Dermis microvascular lymphatic vessel endothelial cell (primary cell): ENCODE results near the gene MAD1L1. TPM values are rescaled to one million over a fixed set of nuclear protein-coding genes. Genes with fewer than 3 reads are reported as not detected.

ENCODE experiments used
- DNase-seq, 2 donors: peaks; one replicate each; pipeline versions ENCODE4 v3.0.0 to v3.0.0-alpha.2; 2010; ENCODE audit warnings: low read depth in 2 of 2
- total RNA-seq: library from RNA; depleted of rRNA; stranded (reverse); fragments of >200 nt; gene quantifications from 2 replicates; pipeline ENCODE4 v1.2.1, GENCODE V29; 2014

MAD1L1 gene
- total RNA-seq, 1 donor from 2014 or later, result 41.1 TPM

DNA sequence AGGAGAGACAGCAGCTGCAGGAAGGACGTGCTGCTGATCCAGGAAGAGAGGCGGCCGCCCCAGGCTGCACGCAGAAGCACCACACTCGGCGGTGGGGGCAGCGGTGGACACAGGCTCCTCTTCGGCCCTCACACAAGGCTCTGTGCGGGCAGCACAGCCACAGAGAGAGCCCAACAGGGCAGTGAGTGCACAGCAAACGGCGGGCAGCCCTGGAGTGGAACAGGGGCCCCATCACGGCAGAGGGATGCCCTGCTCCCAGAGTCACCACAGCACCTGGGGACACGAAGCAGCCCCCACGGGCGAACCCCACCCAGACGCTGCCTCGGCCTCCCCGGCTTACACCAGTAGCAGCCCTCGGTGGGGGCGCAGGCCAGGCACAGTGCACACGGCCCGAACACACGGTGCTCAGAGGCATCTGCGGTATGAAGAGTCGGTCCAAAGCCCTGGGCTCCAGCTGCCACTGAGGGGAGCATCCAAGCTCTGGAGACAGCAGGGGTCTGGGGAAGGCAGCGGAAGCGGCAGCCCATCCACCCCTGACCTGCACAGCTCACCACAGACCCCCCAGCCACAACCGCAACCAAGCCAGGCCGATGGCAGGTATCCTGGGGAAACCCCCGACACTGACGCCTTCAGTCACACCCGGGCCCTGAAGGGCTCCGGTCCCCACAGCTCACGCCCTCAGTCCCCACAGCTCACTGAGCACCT, 26.1 kb upstream of the MAD1L1 start:
- no peak for DNase-seq

- no peak for DNase-seq
Observed at GRCh38 chr7:2257651-2258050, 24.9 kb upstream of the MAD1L1 start.

GRCh38 chr7:2257046-2257551, 24.4 kb upstream of the MAD1L1 start:
- no peak for DNase-seq

DNA sequence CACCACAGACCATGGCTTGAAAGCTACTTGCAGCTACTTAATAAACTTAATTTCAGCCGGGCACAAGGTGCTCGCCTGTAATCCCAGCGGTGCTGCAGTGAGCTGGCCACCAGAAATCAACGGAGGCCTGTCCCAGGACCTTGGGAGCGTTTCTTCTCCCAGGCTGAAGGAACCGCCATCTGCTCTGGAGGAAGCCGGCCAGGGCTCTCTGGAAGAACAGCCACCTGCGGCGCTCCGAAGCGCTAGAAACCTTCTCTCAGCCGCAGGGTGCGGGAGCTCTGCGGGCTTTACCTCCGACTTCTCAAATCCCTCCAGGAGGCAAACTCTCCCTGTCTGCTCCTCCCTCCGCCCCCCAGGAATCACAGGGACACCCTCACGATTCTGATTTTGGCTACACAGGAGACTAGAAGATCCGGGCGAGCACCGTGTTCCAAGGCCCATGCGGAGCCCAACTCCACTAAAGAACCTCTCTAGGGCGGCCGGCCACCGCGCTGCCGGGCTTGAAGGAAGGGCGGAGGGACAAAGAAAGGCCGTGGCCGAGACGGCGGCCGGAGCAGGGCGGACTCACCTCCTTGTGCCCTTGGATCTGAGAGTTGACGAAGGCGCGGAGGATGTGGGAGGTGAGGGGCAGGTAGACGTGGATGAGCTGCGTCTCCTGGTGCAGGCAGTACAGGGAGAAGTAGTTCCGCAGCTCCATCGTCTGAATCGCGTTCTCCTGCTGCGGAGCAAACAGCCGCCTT, 23.7 kb upstream of the MAD1L1 start:
- no peak for DNase-seq

DNA sequence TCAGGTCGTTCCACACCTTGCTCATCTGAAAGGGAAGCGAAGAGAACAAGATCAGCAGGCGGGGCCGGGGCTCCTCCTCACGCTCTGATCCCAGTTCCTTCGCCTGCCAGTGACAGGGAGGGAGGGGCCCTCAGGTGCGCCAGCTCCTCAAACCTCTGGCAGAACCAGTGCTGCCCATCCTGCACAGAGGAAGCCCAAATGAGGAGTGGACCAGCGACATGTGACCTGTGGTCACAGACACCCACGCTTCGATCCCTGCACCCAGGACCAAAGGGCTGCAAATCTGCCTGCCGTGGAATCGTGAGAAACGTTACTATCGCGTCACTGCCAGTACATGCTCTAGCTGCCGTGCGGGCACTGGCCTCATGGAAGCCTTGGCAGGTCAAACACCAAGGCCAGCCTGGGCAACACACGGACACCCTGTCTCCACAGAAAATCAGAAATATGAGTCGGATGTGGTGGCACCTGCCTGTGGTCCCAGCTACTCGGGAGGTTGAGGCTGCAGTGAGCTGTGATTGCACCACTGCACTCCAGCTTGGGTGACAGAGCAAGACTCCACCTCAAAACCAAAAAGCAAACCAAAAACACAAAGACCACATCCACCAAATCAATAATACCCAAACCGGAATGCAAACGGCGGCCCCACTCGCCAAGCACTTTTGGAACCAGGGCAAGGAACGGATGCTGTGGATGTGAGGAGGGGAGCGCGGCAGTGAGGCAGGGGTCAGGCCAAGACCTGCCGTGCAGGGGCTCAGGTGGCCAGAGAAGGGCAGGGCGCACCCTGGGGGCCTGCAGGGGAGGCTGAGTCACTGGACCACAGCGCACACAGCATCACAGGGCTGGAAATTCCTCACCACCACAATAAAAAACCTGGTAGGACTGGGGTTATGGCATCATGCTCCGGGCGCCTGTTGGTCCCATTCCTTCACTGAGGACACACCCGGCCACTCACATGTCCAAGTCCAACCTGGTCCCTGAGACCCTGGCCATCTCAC, 22.7 kb upstream of the MAD1L1 start:
- no peak for DNase-seq

GRCh38 chr7:2254429-2255144, 21.8 kb upstream of the MAD1L1 start:
- DNase-seq, result no peak

- no peak for DNase-seq
Observed at GRCh38 chr7:2253525-2254244, 20.9 kb upstream of the MAD1L1 start.

DNA sequence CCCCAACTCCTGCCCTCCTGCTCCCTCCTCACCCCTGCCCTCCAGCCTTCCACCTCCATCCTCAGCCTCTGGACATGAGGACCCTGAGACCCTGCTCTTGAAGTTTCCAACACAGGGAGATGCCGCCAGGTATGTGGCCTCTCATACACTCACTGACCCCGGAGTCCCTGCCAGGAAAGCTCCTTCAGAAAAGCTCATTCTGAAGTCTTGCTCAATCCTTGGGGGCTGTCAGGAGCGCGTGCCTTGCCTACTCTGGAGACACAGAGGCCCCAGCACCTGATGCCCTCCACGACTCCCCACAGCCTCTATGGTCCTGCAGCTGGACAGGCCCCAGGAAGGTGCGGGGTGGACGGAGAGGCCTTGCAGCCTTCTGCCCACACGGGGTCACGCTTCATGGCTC, 20.3 kb upstream of the MAD1L1 start:
- no peak for DNase-seq

GRCh38 chr7:2251841-2252771, 19.4 kb upstream of the MAD1L1 start:
- DNase-seq, result no peak

- no peak for DNase-seq
Observed at GRCh38 chr7:2251381-2251780, 18.6 kb upstream of the MAD1L1 start.

DNA sequence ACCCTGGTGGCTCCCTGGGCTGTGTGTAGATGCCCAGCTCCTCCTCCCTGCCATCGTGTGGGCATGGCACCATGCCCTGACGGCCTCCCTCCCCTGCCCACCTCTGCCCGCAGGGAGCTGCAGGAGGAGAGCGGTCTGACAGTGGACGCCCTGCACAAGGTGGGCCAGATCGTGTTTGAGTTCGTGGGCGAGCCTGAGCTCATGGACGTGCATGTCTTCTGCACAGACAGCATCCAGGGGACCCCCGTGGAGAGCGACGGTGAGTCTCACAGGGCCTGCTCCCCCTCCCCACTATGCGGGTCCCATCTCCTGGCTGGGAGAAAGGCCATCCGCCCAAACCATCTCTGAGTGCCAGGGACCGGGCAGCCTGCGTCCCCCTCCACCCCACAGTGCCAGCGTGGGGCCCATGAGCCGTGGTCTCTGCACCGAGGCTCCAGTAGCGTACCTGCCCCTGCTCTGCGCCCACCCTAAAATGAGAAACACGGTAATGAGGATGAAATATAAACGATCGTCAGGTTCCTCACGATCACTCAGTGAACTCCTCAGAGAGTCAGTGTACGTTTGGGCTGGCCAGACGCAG, 17.1 kb upstream of the MAD1L1 start:
- no peak for DNase-seq

DNA sequence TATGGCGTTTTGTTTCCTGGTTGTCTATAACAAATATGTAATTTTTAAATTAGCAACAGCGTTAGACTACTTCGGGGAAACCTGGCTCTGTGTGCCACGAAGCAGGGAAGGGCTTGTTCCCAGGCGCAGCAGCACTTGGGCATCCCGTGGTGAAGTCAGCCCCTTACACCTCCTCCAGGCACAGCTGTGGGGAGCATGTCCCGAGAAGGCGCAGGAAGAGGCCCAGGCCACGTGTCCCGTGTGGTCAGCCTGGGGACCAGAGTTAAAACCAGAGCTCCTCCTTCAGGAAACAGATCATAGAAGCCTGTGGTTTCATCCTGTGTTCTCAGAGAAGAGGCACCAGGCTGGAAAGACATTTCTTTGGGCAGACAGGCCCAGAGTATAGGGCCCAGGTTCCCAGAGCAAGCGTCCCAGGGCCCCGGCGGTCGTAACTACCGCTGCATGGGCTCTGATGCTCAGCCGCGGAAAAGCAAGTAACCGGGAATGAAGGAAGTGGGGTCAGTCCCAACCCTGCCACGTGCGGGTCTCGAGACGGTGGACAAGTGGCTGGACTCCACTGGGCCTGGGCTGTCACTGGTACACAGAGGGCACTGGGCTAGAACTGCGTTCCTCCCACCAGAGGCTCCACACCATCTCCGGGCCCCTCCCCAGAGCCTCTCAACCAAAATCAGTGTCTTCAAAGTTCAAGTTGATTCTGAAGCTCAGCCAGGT, 16.4 kb upstream of the MAD1L1 start:
- DNase-seq, result peak in 1 of 2 donors; percentile 83

DNA sequence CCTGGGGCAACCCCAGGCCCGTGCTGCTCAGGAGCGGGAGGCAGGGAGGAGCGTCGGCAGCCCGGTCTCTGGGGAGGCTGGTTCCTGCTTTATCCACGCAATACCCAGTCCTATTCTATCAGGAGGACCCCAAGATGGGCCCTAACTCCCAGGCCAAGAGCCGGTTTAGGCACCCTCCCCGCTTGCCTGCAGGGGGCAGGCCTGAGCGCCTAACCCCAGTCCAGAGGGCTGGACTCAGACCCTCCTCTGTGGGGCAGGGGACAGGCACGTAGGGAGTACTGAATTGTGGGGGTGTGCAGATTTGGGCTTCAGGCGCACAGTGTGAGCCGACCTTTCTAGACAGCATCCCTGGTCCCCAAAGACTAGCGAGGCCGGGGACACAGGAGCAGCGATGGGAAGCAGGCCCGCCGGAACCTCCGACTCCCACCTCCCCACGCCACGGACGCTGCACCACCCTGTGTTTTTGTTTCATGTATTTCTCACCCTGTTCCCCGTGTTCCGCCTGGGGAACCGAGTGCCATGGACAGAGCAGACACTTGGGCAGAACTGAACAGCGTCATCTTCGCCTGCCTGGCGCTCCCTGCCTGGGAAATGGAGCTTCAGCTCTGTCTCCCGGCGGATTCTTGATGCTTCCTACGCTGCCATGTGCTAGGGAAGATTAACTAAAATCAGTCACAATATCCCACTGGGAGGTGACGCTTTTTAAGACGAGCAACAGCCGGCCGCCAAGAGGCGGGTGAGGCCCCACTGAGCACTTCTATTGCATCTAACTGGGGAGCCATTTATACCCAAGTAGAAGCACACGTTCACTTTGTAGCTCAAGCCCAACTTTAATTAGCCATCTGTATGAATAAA, 14.6 kb upstream of the MAD1L1 start:
- DNase-seq, result peak in 1 of 2 donors; percentile 18

- no peak for DNase-seq
Observed at GRCh38 chr7:2245883-2246675, 13.3 kb upstream of the MAD1L1 start.

GRCh38 chr7:2244404-2244995, 11.8 kb upstream of the MAD1L1 start:
- DNase-seq, result no peak

DNA sequence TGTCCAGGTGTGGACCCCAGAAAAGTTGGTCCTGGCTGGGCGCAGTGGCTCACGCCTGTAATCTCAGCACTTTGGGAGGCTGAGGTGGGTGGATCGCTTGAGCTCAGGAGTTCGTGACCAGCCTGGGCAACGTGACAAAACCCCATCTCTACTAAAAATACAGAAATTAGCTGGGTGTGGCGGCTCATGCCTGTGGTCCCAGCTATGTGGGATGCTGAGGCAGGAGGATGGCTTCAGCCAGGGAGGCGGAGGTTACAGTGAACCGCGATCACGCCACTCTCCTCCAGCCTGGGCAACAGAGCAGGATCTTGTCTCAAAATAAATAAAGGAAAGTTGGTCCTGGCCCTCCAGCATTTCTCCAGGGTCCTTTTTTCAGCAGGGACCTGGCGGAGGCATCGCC, 10.7 kb upstream of the MAD1L1 start:
- no peak for DNase-seq
